GM10266 (cell line): ENCODE results near the gene MKNK1.

Source experiments
- DNase-seq: peaks from one replicate; pipeline ENCODE4 v3.0.0; 2012; ENCODE audit errors: extremely low spot score
- TF ChIP-seq, protein P1 (sequence below): IDR thresholded peaks from 2 replicates; pipeline ENCODE4 v1.5.1; 2012; ENCODE audit warnings: mild to moderate bottlenecking, low read depth; ENCODE audit not compliant: control insufficient read depth, insufficient read depth; ENCODE audit errors: missing control alignments

Gene MKNK1

GRCh38 chr1:46532095-46532494, 72.0 kb downstream of the MKNK1 start:
- DNase-seq, result no peak
- TF ChIP-seq, protein P1, sequence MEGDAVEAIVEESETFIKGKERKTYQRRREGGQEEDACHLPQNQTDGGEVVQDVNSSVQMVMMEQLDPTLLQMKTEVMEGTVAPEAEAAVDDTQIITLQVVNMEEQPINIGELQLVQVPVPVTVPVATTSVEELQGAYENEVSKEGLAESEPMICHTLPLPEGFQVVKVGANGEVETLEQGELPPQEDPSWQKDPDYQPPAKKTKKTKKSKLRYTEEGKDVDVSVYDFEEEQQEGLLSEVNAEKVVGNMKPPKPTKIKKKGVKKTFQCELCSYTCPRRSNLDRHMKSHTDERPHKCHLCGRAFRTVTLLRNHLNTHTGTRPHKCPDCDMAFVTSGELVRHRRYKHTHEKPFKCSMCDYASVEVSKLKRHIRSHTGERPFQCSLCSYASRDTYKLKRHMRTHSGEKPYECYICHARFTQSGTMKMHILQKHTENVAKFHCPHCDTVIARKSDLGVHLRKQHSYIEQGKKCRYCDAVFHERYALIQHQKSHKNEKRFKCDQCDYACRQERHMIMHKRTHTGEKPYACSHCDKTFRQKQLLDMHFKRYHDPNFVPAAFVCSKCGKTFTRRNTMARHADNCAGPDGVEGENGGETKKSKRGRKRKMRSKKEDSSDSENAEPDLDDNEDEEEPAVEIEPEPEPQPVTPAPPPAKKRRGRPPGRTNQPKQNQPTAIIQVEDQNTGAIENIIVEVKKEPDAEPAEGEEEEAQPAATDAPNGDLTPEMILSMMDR, result no peak

- TF ChIP-seq, protein P1, result no peak
- DNase-seq, result no peak
Observed at GRCh38 chr1:46530791-46531409, 73.2 kb downstream of the MKNK1 start.

DNA sequence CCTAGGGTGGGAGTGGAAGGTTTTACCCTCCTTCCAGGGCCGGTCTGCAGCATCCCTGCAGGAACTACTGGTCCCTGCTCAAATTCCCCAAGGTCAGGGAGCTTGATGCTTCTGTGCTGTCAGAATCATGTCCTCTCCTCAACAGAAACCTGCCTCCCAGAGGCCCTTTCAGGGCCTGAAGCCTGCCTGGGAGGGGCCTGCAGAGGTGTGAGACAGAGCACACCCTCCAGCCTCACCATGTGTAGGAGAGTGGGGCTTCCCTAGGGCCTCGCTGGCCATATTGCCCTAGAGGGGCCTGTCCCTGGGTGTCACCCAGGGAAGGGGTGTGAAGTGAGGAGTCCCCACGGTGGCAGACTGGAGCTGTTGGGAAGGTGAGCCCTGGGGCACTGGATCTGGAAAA, 73.8 kb downstream of the MKNK1 start:
- DNase-seq, result no peak
- TF ChIP-seq, protein P1, result no peak

DNA sequence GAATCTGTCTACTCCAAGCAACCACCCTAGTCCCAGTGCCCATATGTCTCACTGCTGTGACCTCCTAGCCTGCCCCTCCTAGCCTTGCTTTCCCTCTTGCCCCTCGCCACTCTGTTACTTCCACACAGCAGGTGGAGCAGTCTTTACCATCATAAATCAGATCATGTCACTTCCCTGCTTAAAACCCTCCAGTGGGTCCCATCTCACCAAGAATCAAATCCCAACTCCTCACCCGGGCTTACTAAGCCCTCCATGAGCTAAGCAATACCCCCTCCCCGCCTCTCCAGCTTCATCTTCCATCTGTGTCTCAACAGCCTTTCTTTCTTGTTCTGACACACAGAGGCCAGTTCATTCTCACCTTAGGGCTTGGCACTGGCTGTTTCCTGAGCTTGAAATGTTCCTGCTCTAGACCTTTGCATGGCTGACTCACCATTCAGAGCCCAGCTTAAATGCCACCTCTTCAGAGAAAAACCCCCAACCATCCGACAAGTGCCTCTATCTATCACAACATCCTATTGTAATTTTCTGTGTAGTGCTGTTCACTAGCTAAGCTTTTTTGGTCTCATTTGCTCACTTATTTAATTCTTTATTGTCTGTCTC, 74.9 kb downstream of the MKNK1 start:
- TF ChIP-seq, protein P1, result no peak
- DNase-seq, result no peak

DNA sequence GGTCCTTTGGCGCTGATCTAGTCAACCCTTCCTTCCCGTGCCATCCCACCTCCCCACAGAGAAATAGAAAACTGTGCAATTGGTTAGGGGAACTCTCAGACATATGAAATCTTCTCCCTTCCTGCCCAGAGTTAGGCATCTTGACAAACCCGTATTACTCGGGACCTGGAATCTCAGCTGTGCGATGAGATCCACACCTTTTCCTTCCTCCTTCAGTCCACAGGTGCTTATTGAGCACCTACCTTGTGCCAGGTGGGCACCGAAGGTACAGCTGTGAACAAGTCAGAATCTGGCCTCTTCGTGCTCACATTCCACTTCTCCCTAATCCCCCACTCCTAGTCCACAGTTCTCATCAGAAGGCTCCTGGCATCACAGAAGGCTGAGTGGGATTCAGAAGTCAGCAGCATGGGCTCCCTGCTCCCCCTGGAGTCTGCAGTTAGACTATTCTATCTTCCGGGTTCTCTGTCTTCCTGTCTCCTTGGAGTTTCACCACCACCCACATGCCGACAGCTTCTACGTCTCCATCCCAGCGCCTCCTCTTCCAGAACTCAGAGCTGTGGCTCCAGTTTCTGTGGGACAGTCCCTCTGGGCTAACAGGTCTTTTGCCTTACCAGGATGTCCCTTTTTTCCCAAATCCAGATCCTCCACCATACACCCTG, 75.6 kb downstream of the MKNK1 start:
- TF ChIP-seq, protein P1, result no peak
- DNase-seq, result no peak

GRCh38 chr1:46527474-46528296, 76.4 kb downstream of the MKNK1 start:
- peak; percentile 89 for DNase-seq

More at GRCh38 chr1:46527474-46528296, 76.4 kb downstream of the MKNK1 start:
- TF ChIP-seq, protein P1, result peak; percentile 98
